GM21825 (cell line): ENCODE data around the gene IQSEC3.

Experiments
- ATAC-seq: cut with Tn5 transposase; IDR thresholded peaks from one replicate; pipeline ENCODE4 v1.9.1; 2021; ENCODE audit warnings: mild to moderate bottlenecking, moderate library complexity; ENCODE audit not compliant: unreplicated experiment

Gene IQSEC3

DNA sequence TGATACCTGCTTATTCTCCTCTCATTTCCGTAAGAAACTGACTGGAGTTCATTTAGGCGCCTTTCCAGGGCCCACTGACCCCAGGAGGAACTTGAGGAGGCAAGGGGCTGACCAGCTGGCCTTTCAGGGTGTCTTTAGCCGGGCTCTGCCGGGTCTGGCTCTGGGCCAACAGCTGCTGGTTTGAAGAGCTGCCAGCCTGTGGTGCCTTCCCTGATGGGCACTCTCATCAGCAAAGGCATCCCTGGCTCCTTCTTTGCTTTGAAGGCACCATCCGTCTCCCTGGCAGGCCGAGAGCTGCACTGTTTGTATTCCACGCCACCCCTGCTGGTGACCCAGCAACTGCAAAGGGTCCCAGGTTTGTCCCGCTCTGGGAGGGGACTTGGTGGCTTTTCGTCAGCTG lies 42.0 kb downstream of the IQSEC3 start:
- ATAC-seq: no peak

GRCh38 chr12:109446-109845 lies 42.9 kb downstream of the IQSEC3 start:
- ATAC-seq: no peak

GRCh38 chr12:109872-110271 lies 43.3 kb downstream of the IQSEC3 start:
- ATAC-seq: no peak

DNA sequence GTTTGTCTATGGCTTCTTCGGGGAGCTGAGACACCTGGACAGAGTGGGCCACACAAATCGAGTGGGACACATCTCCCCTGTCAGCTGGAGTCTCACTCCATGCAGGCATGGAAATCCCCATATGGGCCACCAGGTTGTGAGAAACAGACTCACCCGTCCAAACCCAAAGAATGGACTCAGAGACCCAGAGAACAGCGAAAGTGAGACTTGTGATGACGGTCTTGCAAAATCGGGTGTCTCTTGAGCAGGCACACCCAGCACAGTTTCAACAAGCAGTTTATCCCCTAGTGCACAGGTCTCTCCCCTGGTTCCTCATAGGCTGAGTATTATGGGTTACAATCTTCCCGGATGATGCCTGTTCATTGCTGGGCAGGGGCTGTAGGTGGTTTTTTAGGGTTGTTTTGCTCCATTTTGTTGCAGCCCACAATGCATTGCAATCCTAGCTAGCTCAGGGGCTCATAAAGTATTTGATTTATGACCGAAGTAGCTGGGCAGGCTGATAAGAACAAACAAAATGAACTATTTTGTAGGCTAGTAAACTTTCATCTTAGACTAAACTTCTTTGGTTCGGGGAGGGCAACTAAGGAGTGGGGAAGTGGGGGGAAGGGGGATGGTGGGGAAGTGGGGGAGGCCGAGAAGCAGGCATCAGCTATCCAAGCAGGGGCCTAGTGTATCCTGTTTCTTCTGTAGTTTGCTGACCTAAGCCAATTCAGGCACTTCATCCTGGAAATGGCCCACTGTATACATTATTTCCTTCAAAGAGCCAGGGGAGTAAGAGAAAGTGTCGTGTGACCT lies 45.3 kb downstream of the IQSEC3 start:
- no peak for ATAC-seq

- no peak for ATAC-seq
These were observed 46.8 kb downstream of the IQSEC3 start for GRCh38 chr12:113347-113746.

GRCh38 chr12:114626-115211 lies 48.2 kb downstream of the IQSEC3 start:
- ATAC-seq: no peak

GRCh38 chr12:115518-115917 lies 49.0 kb downstream of the IQSEC3 start:
- no peak for ATAC-seq

DNA sequence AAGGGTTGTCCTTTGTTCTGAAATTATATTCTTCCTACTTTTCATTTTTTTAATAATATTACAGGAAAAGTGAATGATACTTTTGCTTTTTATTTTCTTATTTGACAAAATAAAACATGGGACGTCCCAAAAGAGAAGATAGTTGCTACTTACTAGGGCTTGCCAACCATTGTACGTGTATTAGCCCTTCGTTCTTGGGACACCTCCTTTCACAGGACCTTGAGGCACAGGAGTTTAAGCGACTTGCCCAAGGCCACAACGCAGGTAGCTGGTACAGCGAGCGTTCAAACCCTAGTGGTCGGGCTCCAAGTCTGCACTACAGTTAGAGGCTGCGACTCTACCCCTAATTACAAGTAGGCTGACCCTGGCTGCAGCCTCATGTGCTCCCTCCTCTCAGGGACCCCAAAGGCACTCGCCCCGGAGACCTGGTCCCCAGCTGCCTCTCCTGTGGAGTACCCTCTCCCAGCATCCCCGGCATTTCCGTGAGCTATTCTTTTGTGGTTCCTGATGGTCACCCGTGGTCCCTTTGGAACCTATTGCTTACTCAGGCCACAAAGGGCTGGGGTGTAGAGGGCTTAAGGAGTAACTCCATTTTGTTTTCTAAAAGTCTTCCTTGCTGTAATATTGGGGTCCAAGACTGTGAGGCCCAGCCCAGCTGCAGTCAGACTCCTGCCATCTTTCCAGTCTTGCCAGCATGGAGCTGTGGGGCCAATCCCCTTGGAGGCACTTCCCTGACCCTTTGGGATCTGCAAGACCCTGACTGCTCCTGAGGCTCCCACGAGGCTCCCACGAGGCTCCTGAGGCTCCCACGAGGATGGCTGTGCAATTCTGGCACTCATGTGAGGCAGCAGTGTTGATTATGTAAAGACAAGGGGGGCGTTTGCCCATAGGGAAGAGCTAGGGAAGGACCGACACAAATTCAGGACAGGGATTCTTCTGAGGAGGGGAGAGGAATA lies 49.7 kb downstream of the IQSEC3 start:
- no peak for ATAC-seq

- no peak for ATAC-seq
These were observed 50.7 kb downstream of the IQSEC3 start for GRCh38 chr12:117311-117710.

DNA sequence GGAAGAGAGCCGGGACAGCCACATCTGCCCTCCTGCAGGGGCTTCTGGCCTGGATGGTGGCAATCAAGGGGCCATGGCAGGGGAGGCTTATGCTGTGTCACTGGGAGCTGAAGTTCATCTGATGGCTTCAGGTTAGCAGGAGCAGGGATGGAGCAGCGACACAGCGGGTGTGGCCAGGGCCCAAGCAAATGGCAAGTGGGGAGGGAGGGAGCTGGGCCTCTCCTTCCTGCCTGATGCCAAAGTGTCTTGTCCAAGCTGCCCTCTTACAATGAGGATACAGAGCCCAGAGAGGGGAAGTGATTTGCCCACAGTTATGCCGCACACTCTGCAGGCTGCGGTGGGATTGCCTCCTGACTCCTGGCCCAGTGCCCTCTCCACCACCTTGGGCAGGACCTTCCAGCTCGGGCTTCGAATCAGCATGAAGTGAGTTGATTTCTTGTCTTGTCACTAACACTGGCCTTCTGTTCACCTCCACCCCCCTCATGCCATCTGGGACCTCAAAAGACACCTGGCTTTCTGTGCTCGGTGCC lies 51.3 kb downstream of the IQSEC3 start:
- no peak for ATAC-seq

DNA sequence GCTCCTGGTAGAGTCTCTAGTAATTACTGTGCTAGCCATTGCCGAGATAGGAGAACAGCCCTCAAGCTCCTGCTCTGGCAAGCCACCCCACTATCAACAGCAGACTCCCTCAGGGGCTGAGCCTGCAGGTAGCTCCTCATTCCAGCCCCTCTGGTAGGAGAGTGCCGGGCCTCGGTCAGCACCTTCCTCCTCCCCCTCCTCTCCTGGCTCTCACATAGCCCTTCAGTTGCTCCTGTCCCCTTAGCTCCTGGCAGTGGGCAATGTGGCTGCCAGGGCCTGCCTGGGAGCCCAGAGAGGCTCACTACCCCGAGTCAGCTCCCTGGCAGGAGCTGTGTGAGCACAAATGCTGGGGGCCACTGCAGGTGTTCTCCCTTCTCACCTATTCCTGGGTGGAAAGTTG lies 52.0 kb downstream of the IQSEC3 start:
- no peak for ATAC-seq

DNA sequence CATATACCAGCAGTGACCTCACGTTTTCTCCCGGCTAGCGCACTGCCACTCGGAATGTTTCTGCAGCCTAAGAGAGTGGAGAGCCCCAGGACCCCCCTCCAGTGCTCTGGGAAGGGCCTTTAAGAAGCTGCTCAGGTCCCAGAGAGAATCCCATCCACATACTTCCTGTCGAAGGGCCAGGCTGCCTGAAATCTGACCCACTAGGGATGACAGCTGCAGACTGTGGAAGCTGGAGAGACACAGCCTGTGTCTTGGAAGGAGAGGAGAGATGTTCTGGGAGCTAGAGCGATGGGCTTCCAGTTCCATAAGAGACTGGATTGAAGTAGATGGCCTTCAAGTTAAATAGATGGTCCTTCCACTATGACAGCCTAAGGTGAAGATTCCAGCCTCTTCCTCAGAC lies 54.4 kb downstream of the IQSEC3 start:
- no peak for ATAC-seq

DNA sequence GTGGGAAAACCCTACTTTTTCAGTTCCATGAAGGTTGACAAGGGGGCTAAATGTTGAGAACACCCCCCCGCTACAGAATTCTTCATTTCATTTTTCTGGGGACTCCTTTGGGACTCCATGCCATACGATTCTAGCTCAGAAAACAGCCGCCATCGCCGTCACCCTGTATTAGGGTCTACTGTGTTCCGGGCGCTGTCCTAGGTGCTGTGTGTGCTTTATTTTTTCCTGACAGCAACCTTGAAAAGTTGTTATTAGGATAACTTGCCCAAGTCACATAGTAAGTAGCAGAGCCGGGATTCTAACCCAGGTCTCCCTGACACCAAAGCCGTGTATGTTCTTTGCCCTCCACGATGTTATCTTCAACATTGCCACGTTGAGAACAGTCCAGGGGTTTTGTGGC lies 55.1 kb downstream of the IQSEC3 start:
- ATAC-seq: no peak

DNA sequence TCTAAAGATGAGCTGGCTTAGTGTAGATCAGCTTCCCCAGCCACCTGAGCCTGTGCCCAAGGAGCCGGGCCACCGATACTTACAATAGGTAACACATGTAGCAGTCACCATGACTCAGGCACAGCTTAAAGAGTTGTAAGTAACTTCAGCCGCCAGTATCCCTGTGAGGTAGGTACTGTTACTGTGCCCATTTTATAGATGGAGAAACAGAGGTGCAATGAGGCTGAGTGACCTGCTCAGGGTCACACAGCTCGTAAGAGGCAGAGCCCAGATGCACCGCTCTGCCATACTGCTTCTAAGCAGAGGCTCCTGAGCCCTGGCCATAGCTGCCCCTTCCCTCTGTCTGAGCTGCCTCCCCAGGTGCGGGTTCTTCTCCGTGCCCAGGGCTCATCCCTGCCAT lies 58.5 kb downstream of the IQSEC3 start:
- ATAC-seq: no peak

DNA sequence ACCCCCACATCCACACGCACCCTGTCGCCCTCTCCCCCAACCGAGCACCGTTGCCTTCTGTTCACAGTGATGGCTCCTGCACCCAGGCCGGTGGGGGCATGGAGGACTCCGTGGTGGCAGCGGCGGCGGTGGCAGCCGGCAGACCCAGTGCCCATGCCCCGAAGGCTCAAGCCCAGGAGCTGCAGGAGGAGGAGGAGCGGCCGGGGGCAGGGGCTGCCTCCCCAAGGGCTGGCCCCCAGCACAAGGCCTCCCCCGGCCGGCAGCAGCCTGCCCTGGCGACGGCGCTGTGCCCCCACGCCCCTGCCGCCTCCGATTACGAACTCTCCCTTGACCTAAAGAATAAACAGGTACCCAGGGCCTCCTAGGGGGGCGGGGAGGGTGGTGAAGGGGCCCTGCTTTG lies 59.0 kb downstream of the IQSEC3 start:
- no peak for ATAC-seq

- ATAC-seq: no peak
These were observed 61.5 kb downstream of the IQSEC3 start for GRCh38 chr12:128079-128478.

DNA sequence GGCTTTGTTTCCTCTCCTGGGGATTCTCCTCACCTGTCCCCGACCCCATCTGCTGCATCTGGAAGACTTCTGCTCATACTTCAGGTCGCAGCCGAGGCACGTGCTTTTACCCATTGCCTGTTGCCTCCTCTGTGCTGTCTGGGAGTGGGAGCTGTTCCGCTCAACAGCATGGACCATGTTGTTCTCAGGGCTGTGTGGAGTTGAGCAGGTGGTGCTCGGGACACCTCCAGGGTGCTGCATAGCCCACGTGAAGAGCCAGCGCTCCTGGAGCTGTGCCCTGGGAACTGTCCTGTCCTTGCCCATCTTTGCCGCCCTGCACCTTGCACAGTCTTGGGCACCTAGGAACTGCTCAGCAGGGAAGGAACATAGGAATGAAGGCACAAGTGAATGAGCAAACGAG lies 62.4 kb downstream of the IQSEC3 start:
- ATAC-seq: no peak

GRCh38 chr12:130519-130918 lies 64.0 kb downstream of the IQSEC3 start:
- ATAC-seq: no peak

DNA sequence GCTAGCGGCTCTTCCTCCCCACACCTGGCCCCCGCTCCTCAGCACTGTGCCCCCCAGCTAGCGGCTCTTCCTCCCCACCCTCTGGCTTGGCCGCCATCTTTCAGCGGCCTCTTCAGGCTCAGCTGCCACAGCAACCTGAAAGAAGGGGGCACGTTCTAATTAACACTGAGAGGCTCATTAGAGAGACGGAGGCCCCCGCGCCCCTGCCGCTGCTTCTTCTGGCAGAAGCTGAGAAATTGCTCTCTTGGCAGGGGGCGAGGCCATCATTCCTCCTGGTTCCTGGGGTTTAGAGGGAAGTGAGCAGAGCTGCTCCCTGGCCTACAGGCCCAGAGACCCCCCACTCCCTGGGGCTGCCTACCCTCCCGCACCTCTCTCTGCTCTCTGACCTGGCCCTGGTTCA lies 64.4 kb downstream of the IQSEC3 start:
- no peak for ATAC-seq

GRCh38 chr12:131732-132495 lies 65.3 kb downstream of the IQSEC3 start:
- no peak for ATAC-seq
